ENCODE results near the gene ERN2. TPM values are rescaled to one million over a fixed set of nuclear protein-coding genes. Genes with fewer than 3 reads are reported as not detected.
A peak's percentile ranks its signal among the peaks of the same experiment; 100 is the strongest.

ERN2 gene
- total and polyA plus RNA-seq, 9 of the 15 experiments (the other 6 are each of a cell fraction or from before 2014, with no cell fraction given), result 0.07 to 1.5 (median 0.51) TPM; not detected in 3

DNA sequence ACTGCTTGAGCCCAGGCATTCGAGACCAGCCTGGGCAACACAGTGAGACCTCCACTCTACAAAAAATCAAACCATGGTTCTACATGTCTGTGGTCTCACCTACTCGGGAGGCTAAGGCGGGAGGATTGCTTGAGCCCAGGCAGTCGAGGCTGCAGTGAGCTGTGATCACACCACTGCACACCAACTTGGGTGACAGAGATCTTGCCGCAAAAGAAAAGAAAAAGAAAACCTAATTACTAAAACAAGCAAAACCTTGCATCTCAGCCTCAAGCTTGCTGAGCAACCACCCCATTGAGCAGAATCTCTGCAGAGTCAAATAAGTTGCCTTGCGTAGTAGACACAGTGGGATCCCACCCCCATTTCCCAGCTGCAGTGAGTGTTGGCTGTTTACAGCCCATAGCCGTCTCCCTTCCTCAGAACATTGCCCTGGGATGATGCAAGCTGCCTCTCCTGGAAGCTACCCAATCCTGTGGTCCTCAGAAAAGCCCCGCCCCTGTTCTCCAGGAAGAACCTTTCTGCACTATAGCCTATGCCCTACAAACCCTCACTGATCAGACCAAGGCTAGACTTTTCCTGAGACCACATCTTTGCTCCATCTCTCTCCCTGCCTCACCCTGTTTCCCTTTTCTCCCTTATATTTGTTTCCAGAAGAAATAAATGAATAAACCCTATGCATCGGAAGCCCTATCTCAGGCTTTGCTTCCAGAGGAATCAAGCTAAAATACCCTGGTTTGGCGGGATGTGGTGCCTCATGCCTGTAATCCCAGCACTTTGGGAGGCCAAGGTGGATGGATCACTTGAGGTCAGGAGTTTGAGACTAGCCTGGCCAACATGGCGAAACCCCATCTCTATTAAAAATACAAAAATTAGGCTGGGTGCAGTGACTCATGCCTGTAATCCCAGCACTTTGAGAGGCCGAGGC is 16.7 kb upstream of the ERN2 start (continued):
- TF ChIP-seq, protein P1, sequence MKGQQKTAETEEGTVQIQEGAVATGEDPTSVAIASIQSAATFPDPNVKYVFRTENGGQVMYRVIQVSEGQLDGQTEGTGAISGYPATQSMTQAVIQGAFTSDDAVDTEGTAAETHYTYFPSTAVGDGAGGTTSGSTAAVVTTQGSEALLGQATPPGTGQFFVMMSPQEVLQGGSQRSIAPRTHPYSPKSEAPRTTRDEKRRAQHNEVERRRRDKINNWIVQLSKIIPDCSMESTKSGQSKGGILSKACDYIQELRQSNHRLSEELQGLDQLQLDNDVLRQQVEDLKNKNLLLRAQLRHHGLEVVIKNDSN (CRISPR knock-in tag; IDR thresholded peaks at IDR 0.05), result no peak
- TF ChIP-seq POLR2H (tag; IDR thresholded peaks at IDR 0.05; ENCODE audit: low read depth) (peak; percentile 50; the same call in 1 of the 2 replicates), ZNF551 (CRISPR knock-in tag; IDR thresholded peaks at IDR 0.05) (no peak), ELF1 (tag; IDR thresholded peaks at IDR 0.05) (peak; percentile 42; the same call in 1 of the 2 replicates), NFYB (IDR thresholded peaks at IDR 0.05; ENCODE audit: extremely low read depth, insufficient read length) (no peak), MYC (IDR thresholded peaks at IDR 0.05; ENCODE audit: low read depth, low read length) (peak; percentile 60), MYC (CRISPR knock-in tag; IDR thresholded peaks at IDR 0.05; ENCODE audit: borderline replicate concordance, low read depth) (no peak), PTRF (tag; IDR thresholded peaks at IDR 0.05) (no peak), RFX1 (IDR thresholded peaks at IDR 0.05) (no peak), ZNF445 (CRISPR knock-in tag; IDR thresholded peaks at IDR 0.05; ENCODE audit: low read depth) (no peak), FOXA3 (CRISPR knock-in tag; conservative IDR thresholded peaks at IDR 0.05 in 1 of 2, IDR thresholded peaks at IDR 0.05 in 1 of 2) (no peak), ZNF589 (CRISPR knock-in tag; IDR thresholded peaks at IDR 0.05; ENCODE audit: low read depth) (no peak), CEBPG (CRISPR knock-in tag; IDR thresholded peaks at IDR 0.05) (peak; percentile 96), CEBPG (tag; conservative IDR thresholded peaks at IDR 0.05 in 1 of 2, IDR thresholded peaks at IDR 0.05 in 1 of 2) (peak; percentile 90 to 92), ZNF217 (CRISPR knock-in tag; IDR thresholded peaks at IDR 0.05) (no peak), MIER1 (IDR thresholded peaks at IDR 0.05; ENCODE audit: low read depth) (no peak), EHMT2 (IDR thresholded peaks at IDR 0.05) (0 out of 2 replicates have a peak, but pooled peaks have one; percentile 34)
- TF ChIP-seq, protein P2, sequence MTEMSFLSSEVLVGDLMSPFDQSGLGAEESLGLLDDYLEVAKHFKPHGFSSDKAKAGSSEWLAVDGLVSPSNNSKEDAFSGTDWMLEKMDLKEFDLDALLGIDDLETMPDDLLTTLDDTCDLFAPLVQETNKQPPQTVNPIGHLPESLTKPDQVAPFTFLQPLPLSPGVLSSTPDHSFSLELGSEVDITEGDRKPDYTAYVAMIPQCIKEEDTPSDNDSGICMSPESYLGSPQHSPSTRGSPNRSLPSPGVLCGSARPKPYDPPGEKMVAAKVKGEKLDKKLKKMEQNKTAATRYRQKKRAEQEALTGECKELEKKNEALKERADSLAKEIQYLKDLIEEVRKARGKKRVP (CRISPR knock-in tag; IDR thresholded peaks at IDR 0.05), result peak; percentile 46; the same call in 1 of the 2 replicates
- TF ChIP-seq, protein P3, sequence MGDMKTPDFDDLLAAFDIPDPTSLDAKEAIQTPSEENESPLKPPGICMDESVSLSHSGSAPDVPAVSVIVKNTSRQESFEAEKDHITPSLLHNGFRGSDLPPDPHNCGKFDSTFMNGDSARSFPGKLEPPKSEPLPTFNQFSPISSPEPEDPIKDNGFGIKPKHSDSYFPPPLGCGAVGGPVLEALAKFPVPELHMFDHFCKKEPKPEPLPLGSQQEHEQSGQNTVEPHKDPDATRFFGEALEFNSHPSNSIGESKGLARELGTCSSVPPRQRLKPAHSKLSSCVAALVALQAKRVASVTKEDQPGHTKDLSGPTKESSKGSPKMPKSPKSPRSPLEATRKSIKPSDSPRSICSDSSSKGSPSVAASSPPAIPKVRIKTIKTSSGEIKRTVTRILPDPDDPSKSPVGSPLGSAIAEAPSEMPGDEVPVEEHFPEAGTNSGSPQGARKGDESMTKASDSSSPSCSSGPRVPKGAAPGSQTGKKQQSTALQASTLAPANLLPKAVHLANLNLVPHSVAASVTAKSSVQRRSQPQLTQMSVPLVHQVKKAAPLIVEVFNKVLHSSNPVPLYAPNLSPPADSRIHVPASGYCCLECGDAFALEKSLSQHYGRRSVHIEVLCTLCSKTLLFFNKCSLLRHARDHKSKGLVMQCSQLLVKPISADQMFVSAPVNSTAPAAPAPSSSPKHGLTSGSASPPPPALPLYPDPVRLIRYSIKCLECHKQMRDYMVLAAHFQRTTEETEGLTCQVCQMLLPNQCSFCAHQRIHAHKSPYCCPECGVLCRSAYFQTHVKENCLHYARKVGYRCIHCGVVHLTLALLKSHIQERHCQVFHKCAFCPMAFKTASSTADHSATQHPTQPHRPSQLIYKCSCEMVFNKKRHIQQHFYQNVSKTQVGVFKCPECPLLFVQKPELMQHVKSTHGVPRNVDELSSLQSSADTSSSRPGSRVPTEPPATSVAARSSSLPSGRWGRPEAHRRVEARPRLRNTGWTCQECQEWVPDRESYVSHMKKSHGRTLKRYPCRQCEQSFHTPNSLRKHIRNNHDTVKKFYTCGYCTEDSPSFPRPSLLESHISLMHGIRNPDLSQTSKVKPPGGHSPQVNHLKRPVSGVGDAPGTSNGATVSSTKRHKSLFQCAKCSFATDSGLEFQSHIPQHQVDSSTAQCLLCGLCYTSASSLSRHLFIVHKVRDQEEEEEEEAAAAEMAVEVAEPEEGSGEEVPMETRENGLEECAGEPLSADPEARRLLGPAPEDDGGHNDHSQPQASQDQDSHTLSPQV (IDR thresholded peaks at IDR 0.05), result 0 out of 2 replicates have a peak, but pooled peaks have one; percentile 36
